ENCODE data around the gene STK40.

STK40 gene

DNA sequence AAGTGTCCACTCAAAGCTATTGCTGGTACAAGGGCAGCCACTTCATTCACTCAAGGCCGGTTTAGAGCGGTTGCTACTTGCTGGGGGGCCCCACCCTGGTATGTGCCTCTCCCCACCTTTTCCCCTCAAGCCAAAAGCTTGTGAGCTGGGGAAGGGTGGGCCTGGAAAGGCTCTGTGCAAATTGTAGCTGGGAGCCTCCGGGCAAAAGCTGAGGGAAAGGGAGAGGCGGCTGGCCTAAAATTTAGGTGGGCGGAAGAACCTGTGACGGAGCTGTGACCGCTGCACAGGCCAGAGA lies 79.9 kb downstream of the STK40 start:
- H3K4me3 ChIP-seq (ENCODE audit: low read length) = no peak overlapping the region
- TF ChIP-seq, protein P1, sequence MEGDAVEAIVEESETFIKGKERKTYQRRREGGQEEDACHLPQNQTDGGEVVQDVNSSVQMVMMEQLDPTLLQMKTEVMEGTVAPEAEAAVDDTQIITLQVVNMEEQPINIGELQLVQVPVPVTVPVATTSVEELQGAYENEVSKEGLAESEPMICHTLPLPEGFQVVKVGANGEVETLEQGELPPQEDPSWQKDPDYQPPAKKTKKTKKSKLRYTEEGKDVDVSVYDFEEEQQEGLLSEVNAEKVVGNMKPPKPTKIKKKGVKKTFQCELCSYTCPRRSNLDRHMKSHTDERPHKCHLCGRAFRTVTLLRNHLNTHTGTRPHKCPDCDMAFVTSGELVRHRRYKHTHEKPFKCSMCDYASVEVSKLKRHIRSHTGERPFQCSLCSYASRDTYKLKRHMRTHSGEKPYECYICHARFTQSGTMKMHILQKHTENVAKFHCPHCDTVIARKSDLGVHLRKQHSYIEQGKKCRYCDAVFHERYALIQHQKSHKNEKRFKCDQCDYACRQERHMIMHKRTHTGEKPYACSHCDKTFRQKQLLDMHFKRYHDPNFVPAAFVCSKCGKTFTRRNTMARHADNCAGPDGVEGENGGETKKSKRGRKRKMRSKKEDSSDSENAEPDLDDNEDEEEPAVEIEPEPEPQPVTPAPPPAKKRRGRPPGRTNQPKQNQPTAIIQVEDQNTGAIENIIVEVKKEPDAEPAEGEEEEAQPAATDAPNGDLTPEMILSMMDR (conservative IDR thresholded peaks at IDR 0.05; ENCODE audit: low read length) = no peak
- DNase-seq (ENCODE audit: low read depth) = no peak

DNA sequence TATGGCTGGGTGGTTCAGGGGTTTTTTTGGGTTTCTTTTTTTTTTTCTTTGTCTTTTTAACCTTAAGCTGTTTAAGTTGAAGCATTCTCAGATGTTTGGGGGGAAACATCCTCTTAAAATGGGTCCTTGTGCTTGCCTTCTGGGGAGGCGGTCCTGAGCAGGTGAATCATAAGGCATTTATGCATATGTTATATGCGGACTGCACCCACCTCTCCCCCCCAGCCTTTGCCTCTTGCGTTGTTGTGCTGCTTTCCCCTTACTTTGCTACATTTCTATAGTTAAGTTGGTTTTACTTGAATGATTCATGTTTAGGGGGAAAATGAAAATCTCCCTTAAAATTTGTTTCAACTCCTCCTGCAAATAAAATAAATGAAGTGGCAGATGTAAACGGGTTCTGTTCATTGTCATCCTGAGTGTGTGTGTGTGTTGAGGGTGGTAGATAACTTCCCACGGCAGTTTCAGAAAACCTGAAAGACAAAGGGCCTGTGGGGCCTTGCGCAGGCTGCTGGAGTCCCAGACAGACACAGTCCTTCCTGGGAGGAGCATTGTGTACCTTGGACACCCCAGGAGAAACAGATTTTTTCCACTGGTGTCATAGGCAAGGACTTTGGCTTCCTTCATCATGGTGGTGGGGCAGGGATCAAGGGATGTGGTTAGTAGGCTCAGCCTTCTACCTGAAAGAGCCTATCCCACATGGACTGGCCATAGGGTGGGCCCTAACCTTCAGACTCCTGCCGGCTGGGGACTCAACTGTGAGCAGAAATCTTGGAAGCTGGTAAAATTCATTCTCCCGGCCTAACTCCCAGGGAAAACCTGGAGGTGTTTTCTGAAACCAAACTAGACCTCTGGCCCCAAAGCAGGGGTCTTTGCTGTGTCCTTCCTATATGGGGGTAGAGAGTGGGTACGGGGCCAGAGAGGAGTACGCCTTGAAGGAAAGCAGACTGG lies 80.5 kb downstream of the STK40 start:
- no peak for DNase-seq (ENCODE audit: low read depth)
- TF ChIP-seq, protein P1 (conservative IDR thresholded peaks at IDR 0.05; ENCODE audit: low read length) = no peak
- H3K4me3 ChIP-seq (ENCODE audit: low read length) = no peak overlapping the region

DNA sequence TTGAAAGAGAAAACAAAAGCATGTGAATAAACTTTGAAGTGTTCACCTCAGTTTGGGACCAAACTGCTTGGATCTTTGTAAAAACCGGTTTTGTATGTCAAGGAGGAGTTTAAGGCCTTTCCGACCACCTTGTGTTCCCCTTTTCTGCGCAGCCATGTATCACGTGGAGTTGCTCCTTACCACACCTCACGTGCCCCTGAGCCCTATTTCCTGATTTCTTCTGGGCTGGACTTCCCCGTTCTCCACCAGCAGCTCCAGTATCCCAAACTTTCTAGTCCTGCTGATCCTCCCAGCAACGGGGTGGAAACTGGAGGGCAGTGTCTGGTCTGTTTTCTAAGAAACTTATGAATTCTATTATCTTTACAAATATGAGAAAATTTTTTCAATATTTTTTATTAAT lies 81.2 kb downstream of the STK40 start:
- DNase-seq (ENCODE audit: low read depth) = no peak
- TF ChIP-seq, protein P1 (conservative IDR thresholded peaks at IDR 0.05; ENCODE audit: low read length) = no peak
- H3K4me3 ChIP-seq (ENCODE audit: low read length) = no peak overlapping the region

DNA sequence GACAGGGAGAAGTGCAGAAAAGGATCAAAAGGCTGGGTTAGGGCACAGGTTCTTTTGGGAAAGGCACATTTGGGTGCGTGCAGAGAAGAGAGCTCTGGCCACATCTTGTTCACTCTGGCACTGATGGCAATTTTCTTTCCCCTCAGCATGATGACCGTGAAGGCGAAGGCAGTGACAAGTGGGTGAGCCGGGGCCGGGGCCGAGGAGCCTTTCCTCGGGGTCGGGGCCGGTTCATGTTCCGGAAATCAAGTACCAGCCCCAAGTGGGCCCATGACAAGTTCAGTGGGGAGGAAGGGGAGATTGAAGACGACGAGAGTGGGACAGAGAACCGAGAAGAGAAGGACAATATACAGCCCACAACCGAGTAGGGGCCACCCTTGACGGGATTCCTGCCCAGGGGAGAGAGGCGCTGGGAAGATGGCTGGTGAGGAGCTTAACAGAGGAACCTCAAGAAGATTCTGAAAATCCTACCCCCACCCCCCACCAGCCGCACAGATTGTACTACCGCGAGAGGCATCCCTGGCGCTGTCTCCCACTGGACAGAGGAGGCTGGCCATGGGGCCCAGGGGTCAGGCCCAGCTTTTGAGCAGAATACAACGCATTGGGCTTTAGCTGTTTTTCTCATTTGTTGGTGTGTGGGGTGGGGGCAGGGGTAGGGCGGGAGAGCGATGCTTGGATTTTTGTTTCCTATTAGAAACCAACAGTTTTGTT lies 81.9 kb downstream of the STK40 start:
- H3K4me3 ChIP-seq (ENCODE audit: low read length) = no peak overlapping the region
- DNase-seq (ENCODE audit: low read depth) = no peak
- TF ChIP-seq, protein P1 (conservative IDR thresholded peaks at IDR 0.05; ENCODE audit: low read length) = no peak

DNA sequence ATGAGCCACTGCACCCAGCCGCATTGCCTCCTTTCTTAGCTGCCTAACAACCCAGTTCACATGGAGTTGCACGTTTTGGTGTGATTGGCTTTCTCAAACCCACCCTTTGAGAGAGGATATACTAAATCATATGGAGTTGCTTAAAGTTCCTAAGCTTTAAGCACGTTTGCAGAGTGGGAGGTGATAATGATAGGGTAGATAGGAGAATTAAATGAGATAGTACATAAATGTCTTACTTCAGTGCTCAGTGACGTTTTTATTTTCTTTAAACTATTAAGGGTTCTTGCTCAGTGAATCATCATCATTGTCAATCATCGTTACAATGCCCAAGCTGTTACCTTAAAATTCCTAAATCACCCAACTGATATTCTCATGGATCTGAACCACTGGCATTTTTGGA lies 82.5 kb downstream of the STK40 start:
- no peak overlapping the region for H3K4me3 ChIP-seq (ENCODE audit: low read length)
- TF ChIP-seq, protein P1 (conservative IDR thresholded peaks at IDR 0.05; ENCODE audit: low read length) = no peak
- DNase-seq (ENCODE audit: low read depth) = no peak

- TF ChIP-seq, protein P1 (conservative IDR thresholded peaks at IDR 0.05; ENCODE audit: low read length) = no peak
- H3K4me3 ChIP-seq (ENCODE audit: low read length) = no peak overlapping the region
- no peak for DNase-seq (ENCODE audit: low read depth)
Observed at GRCh38 chr1:36301220-36301619, 84.5 kb downstream of the STK40 start.

- DNase-seq (ENCODE audit: low read depth) = no peak
- TF ChIP-seq, protein P1 (conservative IDR thresholded peaks at IDR 0.05; ENCODE audit: low read length) = no peak
- H3K4me3 ChIP-seq (ENCODE audit: low read length) = no peak overlapping the region
Observed at GRCh38 chr1:36300526-36300925, 85.2 kb downstream of the STK40 start.

Measured in AG10803 (cell line).